AG09309 (cell line): ENCODE measurements around the gene ENTPD6.
"Not testable (repeated sequence)": the region's sequence is repeated elsewhere in the genome, so short reads cannot be mapped to it uniquely, and the experiment has no call there.

Experiments
- DNase-seq: peaks from one replicate; pipeline ENCODE4 v3.0.0-alpha.2; 2010; ENCODE audit warnings: low read depth
- H3K4me3 ChIP-seq: 2 replicates; pipeline ENCODE4 v1.5.1; 2011; ENCODE audit warnings: mild to moderate bottlenecking, low read depth, low read length, moderate library complexity; ENCODE audit not compliant: control insufficient read depth
- CTCF ChIP-seq: IDR thresholded peaks from 2 replicates; pipeline ENCODE4 v1.5.1; 2011; ENCODE audit warnings: mild to moderate bottlenecking, low read depth, low read length, inconsistent platforms; ENCODE audit not compliant: insufficient read depth, control insufficient read depth; ENCODE audit errors: missing control alignments

ENTPD6 gene

GRCh38 chr20:25258476-25258805 is 62.9 kb downstream of the ENTPD6 start:
- no peak for TF ChIP-seq CTCF
- no peak for DNase-seq
- no peak overlapping the region for H3K4me3 ChIP-seq

GRCh38 chr20:25258828-25259227 is 63.3 kb downstream of the ENTPD6 start:
- H3K4me3 ChIP-seq = no peak overlapping the region
- TF ChIP-seq CTCF = no peak
- no peak for DNase-seq

GRCh38 chr20:25259358-25259757 is 63.8 kb downstream of the ENTPD6 start:
- no peak overlapping the region for H3K4me3 ChIP-seq
- no peak for TF ChIP-seq CTCF
- no peak for DNase-seq

- no peak for DNase-seq
- no peak overlapping the region for H3K4me3 ChIP-seq
- no peak for TF ChIP-seq CTCF
These were observed 64.3 kb downstream of the ENTPD6 start for GRCh38 chr20:25259788-25260254.

GRCh38 chr20:25260770-25261437 is 65.4 kb downstream of the ENTPD6 start:
- not testable (repeated sequence) for DNase-seq, H3K4me3 ChIP-seq

- TF ChIP-seq CTCF = no peak
- no peak overlapping the region for H3K4me3 ChIP-seq
- no peak for DNase-seq
These were observed 73.7 kb downstream of the ENTPD6 start for GRCh38 chr20:25269057-25269832.

GRCh38 chr20:25269833-25270170 is 74.3 kb downstream of the ENTPD6 start:
- no peak for DNase-seq
- TF ChIP-seq CTCF = no peak
- H3K4me3 ChIP-seq = no peak overlapping the region
